Peyer's patch (tissue), 4 donors: ENCODE measurements around the gene KLK8. TPM values are rescaled to one million over a fixed set of nuclear protein-coding genes. Genes with fewer than 3 reads are reported as not detected.

ENCODE experiments used
- DNase-seq, 3 donors: peaks; one replicate each; pipeline ENCODE4 v3.0.0-alpha.2; 2017 to 2019
- H3K27ac ChIP-seq, 4 donors: fragments of 200-600 bp; sonication (generic); one replicate each; pipeline ENCODE4 v1.5.1; 2016 to 2019
- H3K27me3 ChIP-seq, 2 donors: fragments of 200-600 bp; sonication (generic); one replicate each; pipeline ENCODE4 v1.5.1; 2019
- H3K36me3 ChIP-seq, 3 donors: fragments of 200-600 bp; sonication (generic); one replicate each; pipeline ENCODE4 v1.5.1; 2016 to 2019
- H3K4me1 ChIP-seq, 4 donors: fragments of 200-600 bp; sonication (generic); one replicate each; pipeline ENCODE4 v1.5.1; 2016 to 2019
- H3K4me3 ChIP-seq, 4 donors: fragments of 200-600 bp; sonication (generic); 1 replicate in 3 of 4; 2 replicates in 1 of 4; pipeline ENCODE4 v1.5.1; 2016 to 2019; ENCODE audit warnings: mild to moderate bottlenecking in 1 of 4
- H3K9me3 ChIP-seq, 4 donors: fragments of 200-600 bp; sonication (generic); one replicate each; pipeline ENCODE4 v1.5.1; 2016 to 2019; ENCODE audit warnings: mild to moderate bottlenecking in 1 of 4
- CTCF ChIP-seq, 6 experiments: fragments of 450-650 bp in 4 of 6; fragments of 200-600 bp in 2 of 6; sonication (generic) in 1 of 6; IDR thresholded peaks; one replicate each; pipeline ENCODE4 v1.5.1; 2017 to 2019; ENCODE audit warnings: antibody characterized with exemption in 6 of 6, mild to moderate bottlenecking in 3 of 6, moderate library complexity in 1 of 6
- POLR2A ChIP-seq, 2 donors: fragments of 450-650 bp; IDR thresholded peaks; one replicate each; pipeline ENCODE4 v1.5.1; 2017; ENCODE audit warnings: antibody characterized with exemption in 2 of 2, mild to moderate bottlenecking in 2 of 2, moderate library complexity in 2 of 2
- total RNA-seq, 4 donors: library from RNA; depleted of rRNA; stranded (reverse); fragments of >200 nt; gene quantifications; one replicate each; pipeline ENCODE4 v1.1.0, GENCODE V29; 2016

KLK8 gene
- total RNA-seq, 4 donors from 2014 or later = not detected

GRCh38 chr19:50981587-50982146 is 19.7 kb downstream of the KLK8 start:
- TF ChIP-seq POLR2A (IDR thresholded peaks at IDR 0.05) (no peak), CTCF (IDR thresholded peaks at IDR 0.05) (no peak)
- H3K4me3 ChIP-seq = no peak overlapping the region
- H3K27ac ChIP-seq = no peak overlapping the region
- no peaks in the 10 kb centered on the region for H3K9me3 ChIP-seq
- H3K27me3 ChIP-seq = no peaks in the 10 kb centered on the region
- no peaks in the 10 kb centered on the region for H3K4me1 ChIP-seq
- H3K36me3 ChIP-seq = no peaks in the 10 kb centered on the region
- DNase-seq = no peak

- TF ChIP-seq CTCF (IDR thresholded peaks at IDR 0.05) (no peak), POLR2A (IDR thresholded peaks at IDR 0.05) (no peak)
- no peaks in the 10 kb centered on the region for H3K9me3 ChIP-seq
- no peak overlapping the region for H3K27ac ChIP-seq
- DNase-seq = no peak
- no peaks in the 10 kb centered on the region for H3K36me3 ChIP-seq
- no peaks in the 10 kb centered on the region for H3K27me3 ChIP-seq
- no peak overlapping the region for H3K4me3 ChIP-seq
- no peaks in the 10 kb centered on the region for H3K4me1 ChIP-seq
Observed at GRCh38 chr19:50980208-50980607, 21.2 kb downstream of the KLK8 start.

GRCh38 chr19:50979758-50980157 is 21.6 kb downstream of the KLK8 start:
- no peak for TF ChIP-seq CTCF (IDR thresholded peaks at IDR 0.05)
- no peak for TF ChIP-seq POLR2A (IDR thresholded peaks at IDR 0.05)
- DNase-seq = no peak
- no peaks in the 10 kb centered on the region for H3K27me3 ChIP-seq

GRCh38 chr19:50978772-50979390 is 22.5 kb downstream of the KLK8 start:
- Histone ChIP-seq H3K27me3 (no peaks in the 10 kb centered on the region), H3K27ac (no peak overlapping the region), H3K36me3 (no peaks in the 10 kb centered on the region), H3K4me1 (no peaks in the 10 kb centered on the region), H3K9me3 (no peaks in the 10 kb centered on the region), H3K4me3 (no peak overlapping the region)
- TF ChIP-seq POLR2A (IDR thresholded peaks at IDR 0.05) (no peak), CTCF (IDR thresholded peaks at IDR 0.05) (no peak)
- no peak for DNase-seq

More at GRCh38 chr19:50979758-50980157, 21.6 kb downstream of the KLK8 start:
- Histone ChIP-seq H3K4me3 (no peak overlapping the region), H3K27ac (no peak overlapping the region), H3K9me3 (no peaks in the 10 kb centered on the region), H3K36me3 (no peaks in the 10 kb centered on the region), H3K4me1 (no peaks in the 10 kb centered on the region)

GRCh38 chr19:50977626-50978025 is 23.8 kb downstream of the KLK8 start:
- no peak for DNase-seq
- no peaks in the 10 kb centered on the region for H3K27me3 ChIP-seq

More at GRCh38 chr19:50977626-50978025, 23.8 kb downstream of the KLK8 start:
- Histone ChIP-seq H3K27ac (no peak overlapping the region), H3K36me3 (no peaks in the 10 kb centered on the region), H3K4me3 (no peak overlapping the region), H3K4me1 (no peaks in the 10 kb centered on the region), H3K9me3 (no peaks in the 10 kb centered on the region)
- no peak for TF ChIP-seq POLR2A (IDR thresholded peaks at IDR 0.05)
- TF ChIP-seq CTCF (IDR thresholded peaks at IDR 0.05) = no peak
